ENCODE results near the gene PORCN.
A peak's percentile ranks its signal among the peaks of the same experiment; 100 is the strongest.

PORCN gene

GRCh38 chrX:48473704-48473990 lies 35.1 kb upstream of the PORCN start:
- H3K4me3 ChIP-seq (ENCODE audit: low read depth, low read length), result no peak overlapping the region
- no peaks in the 10 kb centered on the region for H3K27me3 ChIP-seq (replicated peaks)
- no peak for TF ChIP-seq CTCF (IDR thresholded peaks at IDR 0.05; ENCODE audit: low read depth, low read length, missing control alignments)
- H3K27ac ChIP-seq, result no peak overlapping the region
- peaks cover 2% of the 10 kb centered on the region for H3K36me3 ChIP-seq (replicated peaks)
- in situ Hi-C loops (cut with HindIII; ENCODE audit: low pct_ligation_motif_present, low sequenced_read_pairs), result no loop called here
- DNase-seq, result no peak

GRCh38 chrX:48474127-48474526 lies 34.7 kb upstream of the PORCN start:
- no peak for DNase-seq
- no peak overlapping the region for H3K4me3 ChIP-seq (ENCODE audit: low read depth, low read length)
- no peak overlapping the region for H3K27ac ChIP-seq
- peak; percentile 57 for TF ChIP-seq CTCF (IDR thresholded peaks at IDR 0.05; ENCODE audit: low read depth, low read length, missing control alignments)
- in situ Hi-C loops (cut with HindIII; ENCODE audit: low pct_ligation_motif_present, low sequenced_read_pairs), result no loop called here
- H3K27me3 ChIP-seq (replicated peaks), result no peaks in the 10 kb centered on the region
- peaks cover 2% of the 10 kb centered on the region for H3K36me3 ChIP-seq (replicated peaks)

- Histone ChIP-seq H3K4me3 (ENCODE audit: low read depth, low read length) (no peak overlapping the region), H3K27me3 (replicated peaks) (no peaks in the 10 kb centered on the region), H3K36me3 (replicated peaks) (peaks cover 2% of the 10 kb centered on the region), H3K27ac (no peak overlapping the region)
- no peak for TF ChIP-seq CTCF (IDR thresholded peaks at IDR 0.05; ENCODE audit: low read depth, low read length, missing control alignments)
- in situ Hi-C loops (cut with HindIII; ENCODE audit: low pct_ligation_motif_present, low sequenced_read_pairs), result no loop called here
- no peak for DNase-seq
Measured at GRCh38 chrX:48474581-48474980, 34.2 kb upstream of the PORCN start.

GRCh38 chrX:48475296-48475695 lies 33.5 kb upstream of the PORCN start:
- in situ Hi-C loops (cut with HindIII; ENCODE audit: low pct_ligation_motif_present, low sequenced_read_pairs), result no loop called here
- peak overlapping the region; percentile 86 for H3K27ac ChIP-seq
- peak overlapping the region; percentile 86 for H3K4me3 ChIP-seq (ENCODE audit: low read depth, low read length)
- no peak for TF ChIP-seq CTCF (IDR thresholded peaks at IDR 0.05; ENCODE audit: low read depth, low read length, missing control alignments)
- H3K36me3 ChIP-seq (replicated peaks), result peaks cover 3% of the 10 kb centered on the region
- no peaks in the 10 kb centered on the region for H3K27me3 ChIP-seq (replicated peaks)
- DNase-seq, result no peak

- in situ Hi-C loops (cut with HindIII; ENCODE audit: low pct_ligation_motif_present, low sequenced_read_pairs), result no loop called here
Measured at GRCh38 chrX:48475774-48476577, 32.8 kb upstream of the PORCN start, which contains the start of gene FTSJ1. Gene FTSJ1, plus strand, starts transcription at chrX:48476199. Its CDS starts 1,849 bp downstream, at chrX:48478048.

More at GRCh38 chrX:48475774-48476577, 32.8 kb upstream of the PORCN start, which contains the start of gene FTSJ1:
- H3K36me3 ChIP-seq (replicated peaks), result peaks cover 4% of the 10 kb centered on the region
- H3K27ac ChIP-seq, result peak within 1 kb of the TSS; percentile 86
- peak; percentile 94 for DNase-seq
- no peaks in the 10 kb centered on the region for H3K27me3 ChIP-seq (replicated peaks)
- peak within 1 kb of the TSS; percentile 86 for H3K4me3 ChIP-seq (ENCODE audit: low read depth, low read length)
- no peak for TF ChIP-seq CTCF (IDR thresholded peaks at IDR 0.05; ENCODE audit: low read depth, low read length, missing control alignments)

Data from brain microvascular endothelial cell (primary cell).